B cell (primary cell): ENCODE data around the gene RPTN. TPM values are rescaled to one million over a fixed set of nuclear protein-coding genes. Genes with fewer than 3 reads are reported as not detected.

Experiments used
- ATAC-seq: fragments of 200-7000 bp; cut with Tn5 transposase; one replicate; pipeline ENCODE4 v1.10.0; 2021; ENCODE audit warnings: low read depth, mild to moderate bottlenecking, moderate number of reproducible peaks, moderate library complexity
- CTCF ChIA-PET: fragments of 350-600 bp; sonication (Branson Sonifier 250); formaldehyde crosslinking; loops from one replicate; lab custom pipeline; 2021; ENCODE audit warnings: antibody characterized with exemption, inconsistent platforms; lab: Charles Lee
- POLR2A ChIA-PET: fragments of 350-600 bp; sonication (Branson Sonifier 250); formaldehyde crosslinking; loops from one replicate; lab custom pipeline; 2021; ENCODE audit warnings: antibody characterized with exemption; lab: Charles Lee
- DNase-seq: peaks from one replicate; pipeline ENCODE4 v3.0.0; 2013
- H2AFZ ChIP-seq: 2 replicates; pipeline ENCODE4 v1.6.1; 2012; ENCODE audit warnings: mild to moderate bottlenecking, low read depth, low read length; ENCODE audit not compliant: insufficient read depth, poor library complexity, severe bottlenecking
- H3K27ac ChIP-seq, 2 donors: 1 replicate in 1 of 2; 2 replicates in 1 of 2; pipeline ENCODE4 v1.5.1; 2012 to 2013; ENCODE audit warnings: low read length in 2 of 2, mild to moderate bottlenecking in 2 of 2, moderate library complexity in 1 of 2
- H3K27me3 ChIP-seq, 4 experiments: fragments of 200-600 bp in 1 of 4; sonication (generic) in 1 of 4; replicated peaks in 1 of 4; 1 replicate in 2 of 4; 2 replicates in 2 of 4; pipeline versions ENCODE4 v1.6.1 to v1.7.0; 2013 to 2016; ENCODE audit warnings: low read length in 3 of 4, mild to moderate bottlenecking in 2 of 4, mixed read lengths in 1 of 4, moderate library complexity in 1 of 4; ENCODE audit not compliant: insufficient read depth in 4 of 4, control insufficient read depth in 3 of 4; ENCODE audit errors: control extremely low read depth in 1 of 4
- H3K36me3 ChIP-seq, 2 experiments: replicated peaks in 1 of 2; 1 replicate in 1 of 2; 2 replicates in 1 of 2; pipeline versions ENCODE4 v1.6.1 to v1.7.1; 2013; ENCODE audit warnings: low read length in 1 of 2; ENCODE audit not compliant: insufficient read depth in 2 of 2, control insufficient read depth in 1 of 2; ENCODE audit errors: control extremely low read depth in 1 of 2, extremely low read depth in 1 of 2
- H3K4me1 ChIP-seq, 2 donors: fragments of 200-600 bp in 1 of 2; sonication (generic) in 1 of 2; 1 replicate in 1 of 2; 2 replicates in 1 of 2; pipeline versions ENCODE4 v1.5.1 to v1.6.1; 2013 to 2017; ENCODE audit warnings: low read length in 2 of 2; ENCODE audit not compliant: control insufficient read depth in 2 of 2, insufficient read depth in 2 of 2
- H3K4me2 ChIP-seq: replicated peaks from 2 replicates; pipeline ENCODE3; 2012; ENCODE audit warnings: mild to moderate bottlenecking, low read depth, low read length; ENCODE audit not compliant: poor library complexity, severe bottlenecking
- H3K4me3 ChIP-seq, 5 experiments: fragments of 200-600 bp in 1 of 5; sonication (generic) in 1 of 5; 1 replicate in 3 of 5; 2 replicates in 2 of 5; pipeline versions ENCODE4 v1.5.1 to v1.7.0; 2011 to 2016; ENCODE audit warnings: low read length in 4 of 5, mild to moderate bottlenecking in 4 of 5, low read depth in 2 of 5, control low read depth in 1 of 5, moderate library complexity in 1 of 5; ENCODE audit not compliant: insufficient read depth in 1 of 5; ENCODE audit errors: control extremely low read depth in 1 of 5, extremely low read depth in 1 of 5
- H3K79me2 ChIP-seq: fragments of 200-600 bp; sonication (generic); one replicate; pipeline ENCODE4 v1.6.0; 2016; ENCODE audit warnings: low read length; ENCODE audit not compliant: control insufficient read depth, insufficient read depth
- H3K9ac ChIP-seq: fragments of 200-600 bp; sonication (generic); 2 replicates; pipeline ENCODE4 v1.6.1; 2017; ENCODE audit warnings: mild to moderate bottlenecking, low read length, moderate library complexity
- H3K9me3 ChIP-seq, 3 donors: one replicate each; pipeline versions ENCODE4 v1.6.1 to v1.7.1; 2013; ENCODE audit warnings: low read length in 2 of 3; ENCODE audit not compliant: control insufficient read depth in 2 of 3, insufficient read depth in 1 of 3; ENCODE audit errors: control extremely low read depth in 1 of 3
- H4K20me1 ChIP-seq: 2 replicates; pipeline ENCODE4 v1.6.0; 2012; ENCODE audit warnings: mild to moderate bottlenecking, low read length; ENCODE audit not compliant: insufficient read depth, control insufficient read depth, poor library complexity, severe bottlenecking
- H3K27ac Mint-ChIP-seq: one replicate; pipeline ENCODE4 v1.8.0; 2021; ENCODE audit warnings: mixed read lengths
- H3K27me3 Mint-ChIP-seq: one replicate; pipeline ENCODE4 v1.8.0; 2021; ENCODE audit warnings: mixed read lengths
- H3K4me1 Mint-ChIP-seq: one replicate; pipeline ENCODE4 v1.8.0; 2021; ENCODE audit warnings: mixed read lengths
- H3K4me3 Mint-ChIP-seq: one replicate; pipeline ENCODE4 v1.8.0; 2021; ENCODE audit warnings: mixed read lengths
- H3K9me3 Mint-ChIP-seq: one replicate; pipeline ENCODE4 v1.8.0; 2022; ENCODE audit warnings: mixed read lengths; ENCODE audit not compliant: insufficient read depth
- CTCF ChIP-seq: fragments of 200-600 bp; IDR thresholded peaks from one replicate; pipeline ENCODE4 v1.8.0; 2022; ENCODE audit warnings: antibody characterized with exemption, mild to moderate bottlenecking
- EZH2 ChIP-seq: IDR thresholded peaks from 2 replicates; pipeline ENCODE4 v1.6.1; 2012; ENCODE audit warnings: borderline replicate concordance, low read depth, mild to moderate bottlenecking, moderate library complexity, low read length; ENCODE audit not compliant: insufficient read depth, poor library complexity, severe bottlenecking
- WGBS: methylation state at CpG from one replicate; pipeline ENCODE4 v1.1.5; 2013; ENCODE audit warnings: missing lambda C conversion rate; ENCODE audit not compliant: insufficient coverage; 5-methylcytosine and 5-hydroxymethylcytosine counted together
- intact Hi-C: fragments of 100-400 bp; cut with micrococcal nuclease; formaldehyde crosslinking; loops from one replicate; pipeline ENCODE4 v1.10.0; 2022
- polyA plus RNA-seq: library from polyadenylated mRNA; depleted of rRNA; stranded (reverse); fragments of >200 nt; gene quantifications from 2 replicates; pipeline ENCODE4 v1.2.3, GENCODE V29; 2012
- total RNA-seq, 2 donors: library from RNA; stranded (reverse); fragments of 120-200 nt in 1 of 2; gene quantifications; 1 replicate in 1 of 2; 2 replicates in 1 of 2; pipeline versions ENCODE4 v1.2.3 to v1.2.4, GENCODE V29; 2013 to 2022

RPTN gene
- total and polyA plus RNA-seq, 2 donors (not counting 1 experiment from before 2014, with no cell fraction given), result not detected

GRCh38 chr1:152151646-152152045 is 7.4 kb downstream of the RPTN start:
- Histone ChIP-seq H3K4me1 (no peaks in the 10 kb centered on the region), H3K9ac (no peak overlapping the region), H2AFZ (no peak overlapping the region), H3K36me3 (no peaks in the 10 kb centered on the region), H3K9me3 (peaks cover 0 to 13% (median 13%) of the 10 kb centered on the region in 3 donors), H3K27ac (no peak overlapping the region), H3K4me2 (no peak overlapping the region), H3K4me3 (no peak overlapping the region), H3K79me2 (no peaks in the 10 kb centered on the region), H4K20me1 (no peaks in the 10 kb centered on the region), H3K27me3 (peaks cover 0 to 7% (median 1%) of the 10 kb centered on the region in 4 experiments)
- ATAC-seq (no peak), DNase-seq (no peak)
- CTCF ChIA-PET, result interaction anchor here (0.7 kb wide), 1 partner anchor 12 kb away, joined by 3 read pairs; no protein-coding TSS in a partner anchor
- no CpG with 5 or more reads among the region's 2 CpGs for WGBS
- POLR2A ChIA-PET, result no interaction called here
- Mint-ChIP-seq H3K27me3 (peaks cover 19% of the 10 kb centered on the region), H3K4me3 (no peak overlapping the region), H3K27ac (no peak overlapping the region), H3K4me1 (no peaks in the 10 kb centered on the region), H3K9me3 (peaks cover 12% of the 10 kb centered on the region)
- TF ChIP-seq EZH2, result no peak
- TF ChIP-seq CTCF, result no peak
- intact Hi-C loops, result no loop called here

- Mint-ChIP-seq H3K27ac (no peak overlapping the region), H3K4me3 (no peak overlapping the region), H3K4me1 (no peaks in the 10 kb centered on the region), H3K9me3 (peaks cover 18% of the 10 kb centered on the region), H3K27me3 (peaks cover 26% of the 10 kb centered on the region)
- Histone ChIP-seq H3K79me2 (no peaks in the 10 kb centered on the region), H2AFZ (no peak overlapping the region), H3K4me1 (no peaks in the 10 kb centered on the region), H3K9ac (no peak overlapping the region), H3K27ac (no peak overlapping the region), H3K27me3 (peaks cover 0 to 10% (median 1%) of the 10 kb centered on the region in 4 experiments), H3K4me3 (no peak overlapping the region), H3K36me3 (no peaks in the 10 kb centered on the region), H3K4me2 (no peak overlapping the region), H4K20me1 (no peaks in the 10 kb centered on the region), H3K9me3 (peaks cover 0 to 21% (median 15%) of the 10 kb centered on the region in 3 donors)
- no peak for TF ChIP-seq EZH2
- no peak for TF ChIP-seq CTCF
- CTCF ChIA-PET, result interaction anchor here (1.2 kb wide), 1 partner anchor 310 kb away, joined by 3 read pairs; no protein-coding TSS in a partner anchor
- ATAC-seq, result no peak
- POLR2A ChIA-PET, result no interaction called here
- no peak for DNase-seq
- intact Hi-C loops, result no loop called here
- WGBS, result no CpG with 5 or more reads among the region's 1 CpG
Observed at GRCh38 chr1:152148981-152149380, 10.0 kb downstream of the RPTN start.
